GM12801 (cell line): Measurements from ENCODE around the gene P3H3.

ENCODE experiments used
- CTCF ChIP-seq: IDR thresholded peaks from one replicate; pipeline ENCODE4 v1.5.1; 2011; ENCODE audit warnings: control low read depth; ENCODE audit not compliant: insufficient read length; ENCODE audit errors: extremely low read depth

Gene P3H3

GRCh38 chr12:6842075-6842474 is 13.9 kb downstream of the P3H3 start:
- no peak for TF ChIP-seq CTCF

- no peak for TF ChIP-seq CTCF
Observed at GRCh38 chr12:6843118-6843902, 15.1 kb downstream of the P3H3 start.

GRCh38 chr12:6845395-6845794 is 17.2 kb downstream of the P3H3 start:
- no peak for TF ChIP-seq CTCF

GRCh38 chr12:6846316-6846869 is 18.2 kb downstream of the P3H3 start:
- TF ChIP-seq CTCF = no peak

- TF ChIP-seq CTCF = no peak
Observed at GRCh38 chr12:6847676-6848075, 19.5 kb downstream of the P3H3 start.

- no peak for TF ChIP-seq CTCF
Observed at GRCh38 chr12:6849427-6849826, 21.2 kb downstream of the P3H3 start.

GRCh38 chr12:6849976-6850560 is 21.9 kb downstream of the P3H3 start:
- no peak for TF ChIP-seq CTCF
